ENCODE measurements around the gene CTNNA1. TPM values are rescaled to one million over a fixed set of nuclear protein-coding genes. Genes with fewer than 3 reads are reported as not detected.
A peak's percentile ranks its signal among the peaks of the same experiment; 100 is the strongest.

Gene CTNNA1
- total and polyA plus RNA-seq, 9 of the 15 experiments (the other 6 are each of a cell fraction or from before 2014, with no cell fraction given): 29.6 to 117 (median 89.1) TPM

GRCh38 chr5:138752341-138752950 is 779 bp upstream of the CTNNA1 start (continued):
- TF ChIP-seq MLLT1 (IDR thresholded peaks at IDR 0.05) (no peak), TOE1 (IDR thresholded peaks at IDR 0.05; ENCODE audit: borderline replicate concordance) (no peak), TOE1 (CRISPR knock-in tag; IDR thresholded peaks at IDR 0.05; ENCODE audit: borderline replicate concordance, low read depth) (no peak), PTBP1 (IDR thresholded peaks at IDR 0.05; ENCODE audit: low read depth, low read length) (no peak), JUN (IDR thresholded peaks at IDR 0.05; ENCODE audit: borderline replicate concordance, low read depth, low read length) (no peak), JUN (CRISPR knock-in tag; IDR thresholded peaks at IDR 0.05; ENCODE audit: borderline replicate concordance) (peak; percentile 23; the same call in 1 of the 2 replicates), IFI16 (CRISPR knock-in tag; IDR thresholded peaks at IDR 0.05) (no peak), FOSL1 (tag; conservative IDR thresholded peaks at IDR 0.05) (no peak), PHF8 (IDR thresholded peaks at IDR 0.05; ENCODE audit: borderline replicate concordance, low read length) (no peak; the same call in 1 of the 2 replicates), SRSF1 (IDR thresholded peaks at IDR 0.05; ENCODE audit: low read depth, low read length) (no peak), ZNF384 (IDR thresholded peaks at IDR 0.05; ENCODE audit: low read depth, low read length) (0 out of 2 replicates have a peak, but pooled peaks have one; percentile 35), THRAP3 (IDR thresholded peaks at IDR 0.05; ENCODE audit: borderline replicate concordance) (no peak), TARDBP (IDR thresholded peaks at IDR 0.05) (no peak), KDM1A (IDR thresholded peaks at IDR 0.05) (no peak), ARHGAP35 (IDR thresholded peaks at IDR 0.05; ENCODE audit: partially characterized antibody) (no peak), FOXK2 (conservative IDR thresholded peaks at IDR 0.05 in 1 of 2, IDR thresholded peaks at IDR 0.05 in 1 of 2; ENCODE audit: low read depth in 2 of 2) (no peak), FOXJ3 (CRISPR knock-in tag; IDR thresholded peaks at IDR 0.05) (no peak), ATF3 (IDR thresholded peaks at IDR 0.05) (no peak), ATF3 (CRISPR knock-in tag; conservative IDR thresholded peaks at IDR 0.05) (no peak), FOXP1 (CRISPR knock-in tag; IDR thresholded peaks at IDR 0.05) (no peak), PHB (CRISPR knock-in tag; IDR thresholded peaks at IDR 0.05) (no peak), THAP12 (CRISPR knock-in tag; IDR thresholded peaks at IDR 0.05) (no peak)
- TF ChIP-seq, protein P1, sequence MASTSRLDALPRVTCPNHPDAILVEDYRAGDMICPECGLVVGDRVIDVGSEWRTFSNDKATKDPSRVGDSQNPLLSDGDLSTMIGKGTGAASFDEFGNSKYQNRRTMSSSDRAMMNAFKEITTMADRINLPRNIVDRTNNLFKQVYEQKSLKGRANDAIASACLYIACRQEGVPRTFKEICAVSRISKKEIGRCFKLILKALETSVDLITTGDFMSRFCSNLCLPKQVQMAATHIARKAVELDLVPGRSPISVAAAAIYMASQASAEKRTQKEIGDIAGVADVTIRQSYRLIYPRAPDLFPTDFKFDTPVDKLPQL (IDR thresholded peaks at IDR 0.05; ENCODE audit: extremely low read depth, insufficient read length): no peak
- TF ChIP-seq, protein P2, sequence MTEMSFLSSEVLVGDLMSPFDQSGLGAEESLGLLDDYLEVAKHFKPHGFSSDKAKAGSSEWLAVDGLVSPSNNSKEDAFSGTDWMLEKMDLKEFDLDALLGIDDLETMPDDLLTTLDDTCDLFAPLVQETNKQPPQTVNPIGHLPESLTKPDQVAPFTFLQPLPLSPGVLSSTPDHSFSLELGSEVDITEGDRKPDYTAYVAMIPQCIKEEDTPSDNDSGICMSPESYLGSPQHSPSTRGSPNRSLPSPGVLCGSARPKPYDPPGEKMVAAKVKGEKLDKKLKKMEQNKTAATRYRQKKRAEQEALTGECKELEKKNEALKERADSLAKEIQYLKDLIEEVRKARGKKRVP (CRISPR knock-in tag; IDR thresholded peaks at IDR 0.05): no peak

All from K562 (cell line).